GM21737 (cell line): ENCODE results near the gene COBL.
"Not testable (repeated sequence)": the region's sequence is repeated elsewhere in the genome, so short reads cannot be mapped to it uniquely, and the experiment has no call there.

Experiments used
- ATAC-seq: cut with Tn5 transposase; IDR thresholded peaks from one replicate; pipeline ENCODE4 v1.9.1; 2021; ENCODE audit warnings: mild to moderate bottlenecking, moderate library complexity; ENCODE audit not compliant: unreplicated experiment

The COBL gene

DNA sequence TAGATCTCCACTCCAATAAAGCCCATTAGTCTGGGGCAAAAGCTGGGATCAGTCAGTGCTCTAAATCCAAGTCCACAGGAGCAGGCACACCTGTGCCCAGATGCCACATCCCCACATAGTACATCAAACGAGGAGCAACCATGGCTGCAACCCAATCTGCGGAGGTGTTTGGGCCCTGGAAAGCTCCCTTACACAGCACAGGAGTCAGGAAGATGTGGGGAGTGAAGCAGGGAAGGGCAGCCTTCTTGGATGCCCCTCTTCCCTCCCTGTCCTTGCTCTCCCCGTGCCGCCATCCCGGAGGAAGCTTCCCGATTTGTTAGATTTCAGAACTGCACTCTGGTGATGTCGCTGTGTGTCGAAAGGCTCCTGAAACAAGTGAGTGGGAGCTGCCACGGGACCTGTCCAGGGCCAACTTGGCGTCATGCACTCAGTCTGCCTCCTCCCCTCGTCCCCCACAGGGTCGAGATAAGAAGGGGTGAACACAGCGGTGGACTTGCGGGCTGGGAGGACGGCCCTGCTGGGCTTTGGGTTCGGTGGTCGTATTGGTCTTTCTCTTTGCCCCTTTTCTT, 303.3 kb downstream of the COBL start:
- no peak for ATAC-seq

DNA sequence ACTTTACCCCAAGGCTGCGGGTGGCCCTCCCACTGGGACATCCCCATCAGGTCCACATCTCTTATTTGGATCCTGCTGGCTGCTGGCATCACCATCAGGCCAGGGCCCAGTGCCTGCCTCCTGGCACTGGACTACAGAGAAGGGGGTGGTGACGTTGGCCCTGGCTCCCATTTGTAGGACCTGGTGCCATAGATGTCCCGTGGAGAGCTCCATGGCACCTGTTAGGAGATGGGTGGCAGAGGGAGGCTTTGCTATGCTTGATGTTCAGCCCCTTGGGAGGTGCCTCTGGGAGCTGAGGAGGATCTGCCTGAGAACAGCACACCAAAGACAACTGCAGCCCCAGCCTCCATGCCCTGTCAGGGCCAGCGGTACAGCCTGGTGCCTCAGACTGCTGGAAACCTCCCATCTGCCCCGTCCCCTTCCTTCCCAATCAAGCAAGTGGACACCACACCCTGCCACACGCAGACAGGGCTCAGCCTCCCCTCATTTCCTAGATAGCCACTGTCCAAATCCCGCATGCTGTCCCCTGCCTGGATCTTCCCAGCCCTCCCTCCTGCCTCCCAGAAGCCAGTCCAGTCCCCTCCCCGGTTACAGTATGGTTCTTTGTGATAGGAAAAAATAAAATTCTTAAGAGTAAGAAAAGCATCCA, 303.9 kb downstream of the COBL start:
- ATAC-seq: no peak

DNA sequence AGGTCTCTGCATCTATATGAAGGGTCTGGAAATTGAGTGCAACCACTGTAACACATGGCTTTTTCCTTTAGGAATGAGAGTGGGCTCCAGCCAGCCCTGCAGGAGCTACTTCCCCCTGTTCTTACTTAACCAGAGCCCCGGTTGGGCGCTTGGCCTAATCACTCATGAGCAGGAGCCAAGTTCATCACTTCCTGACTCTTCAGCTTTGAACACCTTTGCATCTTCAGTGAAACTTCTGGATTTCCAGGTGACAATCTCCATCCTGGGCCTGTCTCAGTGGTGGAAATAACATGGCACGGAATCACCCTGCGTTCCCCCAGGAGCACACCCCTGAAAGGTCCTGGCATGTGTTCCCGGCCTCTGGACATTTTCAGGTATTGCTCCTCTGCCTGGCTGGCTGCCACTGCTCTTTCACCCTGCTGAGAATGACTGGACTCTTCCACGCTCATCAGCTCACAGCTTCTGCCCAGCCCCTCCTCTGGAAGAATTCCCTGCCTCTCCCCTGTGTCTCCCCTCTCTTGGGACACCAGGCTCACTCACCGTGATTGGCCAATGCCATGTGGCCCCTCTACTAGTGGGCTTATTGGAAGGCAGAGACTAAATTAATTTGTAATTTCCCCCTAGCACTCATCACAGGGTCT, 304.8 kb downstream of the COBL start:
- no peak for ATAC-seq

DNA sequence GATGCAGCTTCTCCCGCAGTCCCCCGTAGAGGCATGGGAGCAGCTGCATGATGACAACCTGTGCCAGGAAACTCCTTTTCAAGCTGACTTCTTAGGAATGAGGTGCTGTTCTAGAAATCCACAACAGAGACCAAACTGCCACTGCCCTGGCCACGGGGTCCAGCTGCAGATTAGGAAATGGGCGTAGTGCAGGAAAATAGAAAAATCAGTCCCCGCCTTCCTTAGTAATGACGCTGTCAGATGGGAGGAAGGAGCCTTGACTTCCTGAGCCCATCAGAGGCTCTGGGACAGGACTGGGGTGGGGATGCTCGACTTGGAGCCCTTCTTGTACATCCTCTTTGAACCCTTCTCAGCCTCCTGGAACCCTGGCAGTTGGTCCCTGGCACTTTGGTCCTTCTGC, 306.1 kb downstream of the COBL start:
- ATAC-seq: no peak

DNA sequence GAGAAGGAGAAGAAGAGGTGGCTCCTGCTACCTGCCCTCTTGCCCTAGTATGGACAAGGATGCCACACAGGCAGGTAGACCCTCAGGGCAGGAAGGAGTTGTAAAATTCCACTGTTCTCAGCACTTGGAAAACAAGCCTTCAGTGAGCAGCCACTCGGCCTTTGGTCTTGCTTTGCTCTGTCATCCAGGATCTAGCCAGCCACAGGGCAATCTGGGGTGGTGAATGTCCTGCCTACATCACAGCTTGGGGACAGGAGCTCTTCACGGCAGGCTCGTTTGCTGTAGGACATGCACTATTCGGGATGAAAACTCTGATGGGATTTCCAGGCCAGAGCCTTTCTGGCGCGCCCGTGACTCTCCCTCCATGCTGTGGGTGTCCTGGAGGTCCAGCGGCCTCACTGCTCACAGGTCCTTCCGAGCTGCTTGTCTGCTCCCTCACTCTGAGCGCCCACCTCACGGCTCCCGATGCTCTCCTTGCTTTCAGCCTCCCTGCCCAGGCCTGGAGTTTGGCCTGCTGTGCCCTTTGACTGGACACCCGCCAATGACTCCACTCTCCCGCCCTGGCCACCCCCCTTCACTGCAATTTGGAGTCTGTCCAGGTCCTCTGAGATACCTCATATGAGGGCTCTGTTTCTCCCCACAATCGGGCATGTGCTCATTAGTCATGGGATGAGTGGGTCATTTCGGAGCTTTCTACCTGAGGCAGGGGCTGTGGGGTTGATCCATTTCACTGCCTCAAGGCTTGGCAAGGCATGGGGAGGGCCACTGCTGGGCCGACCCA, 306.7 kb downstream of the COBL start:
- no peak for ATAC-seq

DNA sequence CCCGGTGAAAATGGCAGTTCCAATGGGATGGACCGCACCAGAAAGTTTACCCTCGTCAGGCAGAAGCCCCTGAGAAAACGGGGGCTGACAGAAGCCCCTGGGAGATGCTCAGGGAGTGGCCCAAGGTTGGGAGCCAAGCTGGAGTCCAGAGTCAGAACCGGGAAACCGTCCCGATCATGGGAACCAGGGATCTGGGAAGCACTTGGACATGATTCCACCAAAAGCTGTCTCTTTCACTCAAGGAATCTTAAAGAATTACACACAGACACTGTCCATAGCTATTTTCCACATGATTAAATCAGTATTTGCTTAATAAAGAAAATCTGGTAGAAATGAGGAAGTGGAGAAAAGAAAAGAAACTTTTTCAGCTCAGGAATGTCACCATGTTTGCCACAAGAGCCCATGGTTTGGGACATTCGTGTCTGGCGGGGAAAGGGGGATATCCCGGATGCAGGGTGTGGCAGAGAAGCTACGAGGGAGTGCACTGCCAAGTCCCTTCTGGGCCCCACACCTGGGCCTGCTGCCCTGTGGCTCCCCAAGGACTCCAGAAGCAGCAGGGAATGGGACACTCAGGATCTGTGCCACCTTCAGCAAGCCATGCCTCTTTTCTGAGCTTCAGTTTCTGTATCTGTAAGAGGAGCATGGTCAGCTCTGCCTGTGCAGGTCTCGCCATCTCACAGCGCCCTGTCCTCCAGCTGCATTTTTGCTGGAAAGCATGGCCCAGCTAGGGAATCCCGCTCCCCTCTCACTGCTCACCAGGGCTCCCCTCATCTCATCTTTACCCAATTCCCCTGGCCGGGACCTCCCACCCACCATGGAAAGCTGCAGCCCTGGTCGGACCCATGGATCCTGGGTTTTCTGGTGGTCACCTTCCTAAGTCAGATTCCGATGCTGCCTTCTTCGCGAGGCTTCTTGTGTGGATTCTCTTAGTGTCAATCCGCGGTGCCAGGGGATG, 308.8 kb downstream of the COBL start:
- no peak for ATAC-seq

DNA sequence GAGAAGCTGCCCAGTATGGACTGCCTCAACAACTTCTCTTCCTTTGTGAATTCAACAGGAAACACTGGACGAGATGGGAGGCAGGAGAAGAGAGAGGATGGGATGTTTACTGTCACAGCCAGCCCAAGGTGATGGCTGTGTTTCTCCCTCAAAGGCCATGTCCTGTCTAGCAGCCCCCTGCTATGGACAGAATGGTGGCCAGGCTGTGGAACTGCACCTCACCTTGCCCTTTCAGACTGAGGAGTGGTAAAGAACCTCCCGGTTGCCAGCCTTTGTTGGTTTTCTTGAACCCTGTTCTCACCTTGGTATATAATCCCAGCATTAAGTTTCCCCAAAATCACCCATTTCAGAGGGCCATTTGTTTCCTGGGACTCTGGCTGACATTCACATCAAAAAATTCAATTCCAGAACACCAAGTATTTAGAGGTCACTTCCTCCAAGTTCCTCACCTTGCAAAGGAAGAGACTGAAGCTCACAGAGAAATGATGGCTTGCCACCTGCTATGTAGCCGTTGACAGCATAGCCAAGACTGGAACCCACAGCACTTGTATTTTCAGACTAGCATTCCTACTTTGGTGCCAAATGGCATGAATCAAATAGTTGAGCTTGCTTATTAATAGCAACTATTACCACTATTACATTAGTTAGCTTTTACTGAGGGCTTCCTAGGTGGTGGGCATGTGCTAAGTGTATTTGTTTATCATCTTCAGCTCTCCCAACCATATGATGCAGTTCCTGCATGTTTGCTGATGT, 309.9 kb downstream of the COBL start:
- ATAC-seq: no peak

DNA sequence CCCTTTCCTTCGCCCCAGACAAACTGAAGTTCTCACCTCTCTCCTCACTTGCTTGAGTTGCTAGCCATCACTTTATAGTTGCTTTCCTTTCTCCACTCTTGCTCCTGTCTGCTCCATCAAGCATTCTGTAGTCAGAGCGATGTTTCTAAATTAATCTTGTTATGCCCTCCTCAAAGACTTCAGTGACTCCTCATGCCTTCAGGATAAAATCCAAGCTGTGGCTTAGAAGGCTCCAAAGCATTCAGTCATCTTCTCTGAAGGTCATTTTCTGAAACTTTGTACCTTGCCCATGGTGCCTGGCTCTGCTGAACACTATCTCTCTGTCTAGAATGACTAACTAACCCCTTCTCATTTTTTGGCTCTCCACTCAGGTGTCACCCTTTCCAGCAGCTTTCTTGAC, 311.5 kb downstream of the COBL start:
- no peak for ATAC-seq

DNA sequence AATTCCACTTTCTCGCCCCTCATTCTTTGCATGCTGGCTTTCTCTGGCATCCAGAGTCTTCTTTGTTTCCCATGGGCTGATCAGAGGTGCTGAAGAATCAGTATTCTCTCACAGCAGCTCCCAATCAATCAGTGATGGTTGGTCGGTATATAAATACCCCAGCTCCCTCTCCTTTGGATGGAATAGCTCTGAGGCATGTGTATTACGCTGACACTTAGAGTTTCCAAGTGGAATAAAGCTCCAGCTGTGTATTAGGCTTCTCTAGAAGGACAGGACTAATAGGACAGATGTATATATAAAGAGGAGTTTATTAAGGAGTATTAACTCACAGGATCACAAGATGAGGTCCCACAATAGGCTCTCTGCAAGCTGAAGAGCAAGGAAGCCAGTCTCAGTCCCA, 315.7 kb downstream of the COBL start:
- ATAC-seq: no peak

DNA sequence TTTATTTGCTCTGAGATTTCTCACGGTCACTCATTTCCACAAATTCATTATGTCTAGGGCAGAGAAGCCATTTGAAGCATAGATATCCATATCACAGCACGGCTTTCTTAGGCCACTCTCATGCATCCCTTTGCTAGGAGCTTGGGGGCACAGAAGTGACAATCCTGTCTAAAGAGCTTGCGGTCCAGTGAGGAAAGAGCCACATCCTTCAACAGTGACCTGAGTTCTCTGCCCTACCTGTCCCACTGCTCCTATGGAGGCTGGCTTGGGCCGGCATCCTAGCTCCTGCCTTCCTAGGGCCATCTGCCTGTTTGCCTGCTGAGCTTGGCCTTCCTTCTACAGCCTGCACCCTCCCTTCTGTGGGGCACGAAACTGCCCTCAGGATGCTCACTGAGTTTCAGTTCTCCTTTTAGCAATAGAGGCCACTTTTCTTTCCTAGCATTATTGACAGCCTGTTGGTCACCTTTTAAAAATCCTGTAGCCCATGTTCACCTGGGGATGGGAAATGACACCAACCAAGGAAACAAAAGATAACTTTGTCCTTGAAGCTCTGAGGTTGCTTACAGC, 321.8 kb downstream of the COBL start:
- no peak for ATAC-seq

DNA sequence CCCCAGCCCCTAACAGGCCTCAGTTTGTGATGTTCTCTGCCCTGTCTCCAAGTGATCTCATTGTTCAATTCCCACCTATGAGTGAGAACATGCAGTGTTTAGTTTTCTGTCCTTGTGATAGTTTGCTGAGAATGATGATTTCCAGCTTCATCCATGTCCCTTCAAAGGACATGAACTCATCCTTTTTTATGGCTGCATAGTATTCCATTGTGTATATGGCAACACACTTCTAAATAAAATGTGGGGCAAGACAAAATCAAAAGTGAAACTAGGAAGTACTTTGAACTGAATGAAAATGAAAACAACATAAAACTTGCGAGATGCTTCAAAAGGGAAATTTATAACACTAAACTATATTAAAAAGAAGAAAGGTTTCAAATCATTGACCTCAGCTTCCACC, 326.4 kb downstream of the COBL start:
- ATAC-seq: not testable (repeated sequence)

DNA sequence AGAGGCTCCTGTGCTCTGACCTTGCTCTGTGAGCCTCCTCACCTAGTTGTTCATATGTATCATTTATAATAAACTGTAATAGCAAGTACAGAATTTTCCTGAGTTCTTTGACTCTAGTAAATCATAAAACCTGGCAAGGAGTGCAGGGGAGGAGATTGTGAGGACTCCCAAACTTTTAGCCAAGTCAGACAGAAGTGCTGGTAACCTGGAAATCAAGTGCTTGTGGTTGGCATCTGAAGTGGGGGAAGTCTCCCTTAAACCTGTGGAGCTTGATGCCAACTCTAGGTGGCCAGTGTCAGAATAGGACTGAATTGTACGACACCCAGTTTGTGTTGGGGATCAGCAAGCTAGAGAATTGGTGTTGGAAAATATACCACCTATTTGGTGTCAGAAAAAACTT, 327.6 kb downstream of the COBL start:
- ATAC-seq: no peak

DNA sequence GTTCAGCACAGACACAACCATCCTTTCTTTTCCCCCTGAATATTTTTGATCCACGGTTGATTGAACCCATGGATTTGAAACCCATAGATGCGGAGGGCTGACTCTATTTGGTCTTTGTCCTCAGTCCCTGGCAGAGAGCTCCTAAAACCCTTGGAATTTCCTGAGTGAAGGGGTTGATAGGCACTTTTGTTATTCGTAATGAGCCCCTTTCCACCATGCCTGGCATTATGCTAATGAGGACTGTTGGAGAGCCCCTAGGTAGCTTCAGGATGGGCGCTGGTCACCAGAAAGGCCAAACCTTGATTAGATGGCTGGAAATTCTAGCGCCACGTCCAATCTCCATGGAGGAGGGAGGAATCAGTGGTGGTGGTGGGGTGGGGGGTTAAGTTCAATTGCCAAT, 328.1 kb downstream of the COBL start:
- ATAC-seq: no peak

DNA sequence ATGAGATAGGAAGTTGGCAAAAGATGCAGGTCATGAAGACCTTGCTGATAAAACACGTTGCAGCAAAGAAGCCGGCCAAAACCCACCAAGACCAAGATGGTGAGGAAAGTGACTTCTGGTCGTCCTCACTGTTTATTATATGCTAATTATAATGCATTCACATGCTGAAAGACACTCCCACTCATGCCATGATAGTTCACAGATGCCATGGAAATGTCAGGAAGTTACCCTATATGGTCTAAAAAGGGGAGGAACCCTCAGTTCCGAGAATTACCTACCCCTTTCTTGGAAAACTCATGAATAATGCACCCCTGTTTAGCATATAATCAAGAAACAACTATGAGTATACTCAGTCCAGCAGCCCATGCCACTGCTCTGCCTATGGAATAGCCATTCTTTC, 331.5 kb downstream of the COBL start:
- ATAC-seq: no peak

DNA sequence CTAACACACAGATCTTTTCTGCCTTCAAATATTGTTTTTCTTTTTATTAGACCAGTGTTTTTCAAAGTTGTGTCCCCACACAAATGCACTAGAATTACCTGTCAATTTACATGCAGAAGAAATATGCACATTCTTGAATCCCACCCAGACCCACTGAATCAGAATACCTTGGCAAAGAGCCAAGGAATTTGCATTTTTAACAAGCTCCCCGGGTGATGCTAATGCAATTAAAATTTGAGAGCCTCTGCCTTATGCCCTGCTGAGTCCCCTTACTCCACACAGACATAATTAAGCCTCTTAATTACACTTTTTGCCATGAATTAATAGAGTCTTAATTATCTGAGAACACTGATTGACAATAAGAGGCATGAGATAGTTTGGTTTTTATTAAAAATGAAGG, 332.8 kb downstream of the COBL start:
- ATAC-seq: no peak

DNA sequence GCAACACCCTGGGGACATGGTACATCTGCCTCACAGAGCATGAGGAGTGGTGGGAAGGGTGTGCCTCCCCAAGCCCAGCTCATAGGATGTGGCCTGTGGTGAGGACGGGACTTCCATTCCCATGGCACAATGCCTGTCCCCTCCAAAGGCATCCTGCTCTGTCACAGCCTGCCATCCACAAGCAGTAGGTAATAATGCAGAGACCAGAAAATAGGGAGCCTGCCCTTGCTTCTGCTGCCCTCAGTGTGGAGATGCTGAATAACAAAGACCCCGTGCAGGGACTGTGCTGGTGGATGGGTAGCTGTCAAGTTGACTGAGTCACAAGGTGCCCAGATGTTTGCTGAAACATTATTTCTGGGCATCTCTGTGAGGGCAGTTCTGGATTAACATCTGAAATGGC, 334.0 kb downstream of the COBL start:
- no peak for ATAC-seq

DNA sequence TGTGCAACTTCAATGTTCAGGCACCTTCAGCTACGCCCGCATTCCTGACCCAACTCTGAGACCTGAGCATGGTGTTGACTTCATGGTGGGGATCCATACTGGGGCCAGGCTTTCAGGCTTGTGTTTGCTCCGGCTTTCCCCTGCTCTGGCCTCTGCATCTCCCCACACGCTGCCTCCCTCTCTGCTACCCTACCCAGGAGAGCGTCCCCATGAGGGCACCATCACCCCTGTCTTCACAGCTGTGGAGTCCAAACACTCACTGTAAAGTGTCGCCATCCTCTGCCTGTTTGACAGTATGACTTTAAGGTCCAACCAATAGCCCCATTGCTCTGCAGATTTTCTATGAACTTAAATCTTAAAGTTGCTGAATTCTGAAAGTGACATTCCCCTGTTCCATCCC, 334.9 kb downstream of the COBL start:
- no peak for ATAC-seq

DNA sequence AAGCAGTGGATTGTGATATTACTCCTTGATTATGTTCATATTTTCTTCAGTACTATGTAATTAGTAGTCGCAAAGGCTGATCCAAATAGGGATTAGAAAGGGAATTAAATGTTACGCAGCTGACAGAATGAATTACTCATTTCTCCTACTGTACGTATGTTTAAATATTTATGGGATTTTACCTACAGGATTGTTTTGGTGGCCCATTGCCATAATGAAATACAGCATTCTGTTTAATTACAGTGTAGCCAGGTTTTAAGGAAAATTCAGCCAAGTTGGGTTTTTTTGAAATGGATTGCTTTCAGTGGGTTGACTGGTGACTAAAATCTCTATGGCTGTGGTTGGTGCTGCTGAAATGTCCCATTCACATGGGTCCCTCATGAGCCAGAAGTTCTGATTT, 336.2 kb downstream of the COBL start:
- ATAC-seq: no peak

DNA sequence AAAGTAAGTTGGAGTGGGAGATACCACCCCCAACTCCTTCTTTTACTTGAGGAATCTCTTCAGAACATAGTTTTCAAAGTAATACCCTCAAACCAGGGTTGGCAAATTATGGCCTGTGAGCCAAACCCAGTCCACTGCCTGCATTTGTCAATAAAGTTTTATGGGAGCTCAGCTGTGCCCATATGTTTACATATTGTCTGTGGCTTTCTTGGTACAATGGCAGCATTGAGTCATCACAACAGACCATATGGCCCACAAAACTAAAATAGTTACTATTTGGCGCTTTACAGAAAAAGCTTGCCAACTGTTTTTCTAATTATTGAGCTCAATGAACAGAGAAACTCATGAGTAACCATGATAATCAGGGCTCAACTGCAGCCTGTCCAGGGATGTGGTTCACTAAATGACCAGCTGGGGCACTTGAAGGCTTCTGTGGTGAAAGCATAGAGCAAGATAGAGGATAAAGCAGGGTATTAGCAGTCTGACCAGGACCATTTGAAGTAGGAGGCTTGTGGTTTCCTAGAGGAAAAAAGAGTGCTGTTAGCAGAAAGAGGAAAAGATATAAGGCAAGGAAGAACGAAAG, 337.9 kb downstream of the COBL start:
- no peak for ATAC-seq
